ENCODE measurements around the gene TMEM80.

GRCh38 chr11:680476-680875 is 15.1 kb upstream of the TMEM80 start:
- TF ChIP-seq POLR2AphosphoS5 (IDR thresholded peaks at IDR 0.05): no peak
- TF ChIP-seq CTCF (IDR thresholded peaks at IDR 0.05): no peak
